HCT116 (cell line): ENCODE measurements around the gene RHEBL1. TPM values are rescaled to one million over a fixed set of nuclear protein-coding genes. Genes with fewer than 3 reads are reported as not detected.

Experiments
- ATAC-seq: fragments of 200-7000 bp; cut with Tn5 transposase; 2 replicates; pipeline ENCODE4 v1.9.1; 2020; ENCODE audit warnings: mild to moderate bottlenecking, moderate library complexity
- BruUV-seq: library from RNA; stranded (reverse); fragments of 400-500 nt; replicated peaks from 2 replicates; lab custom pipeline; 2021; lab: Mats Ljungman, UMichigan
- CTCF ChIA-PET: fragments of 300-600 bp; sonication (Branson Sonifier 250); formaldehyde crosslinking; loops from one replicate; lab custom pipeline; 2021; ENCODE audit warnings: antibody characterized with exemption; lab: Charles Lee
- POLR2A ChIA-PET: fragments of 300-600, 350-600 bp; sonication (Branson Sonifier 250); formaldehyde crosslinking; loops from one replicate; lab custom pipeline; 2021; ENCODE audit warnings: antibody characterized with exemption; lab: Charles Lee
- RAD21 ChIA-PET, 2 experiments: fragments of 300-600 bp; sonication (Branson Sonifier 250); formaldehyde crosslinking; loops; one replicate each; lab custom pipeline; 2023; ENCODE audit warnings: low total read pairs in 2 of 2; ENCODE audit not compliant: uncharacterized antibody in 2 of 2, unreplicated experiment in 2 of 2, low non-redundant PET in 1 of 2; lab: Charles Lee
- DNase-seq: peaks from one replicate; pipeline ENCODE4 v3.0.0-alpha.2; 2010; ENCODE audit warnings: low read depth, low spot score
- H2AFZ ChIP-seq: fragments of 200-600 bp; shearing (Covaris generic), sonication (generic); 2 replicates; pipeline ENCODE4 v1.6.1; 2017; ENCODE audit warnings: low read depth, mixed run types, mixed read lengths, antibody characterized with exemption, low read length; ENCODE audit not compliant: poor library complexity, severe bottlenecking
- H3K27ac ChIP-seq: 2 replicates; pipeline ENCODE4 v1.5.1; 2012; ENCODE audit warnings: low read depth, low read length
- H3K27me3 ChIP-seq: fragments of 200-600 bp; sonication (generic); 2 replicates; pipeline ENCODE4 v1.6.1; 2016; ENCODE audit warnings: mixed run types, low read length, mixed read lengths; ENCODE audit not compliant: insufficient read depth
- H3K36me3 ChIP-seq, 2 experiments: fragments of 200-500 bp in 1 of 2; fragments of 200-600 bp in 1 of 2; sonication (Bioruptor generic) in 1 of 2; sonication (generic) in 1 of 2; 2 replicates each; pipeline versions ENCODE4 v1.5.1 to v1.6.1; 2014 to 2016; ENCODE audit warnings: low read length in 2 of 2, inconsistent platforms in 1 of 2, mixed read lengths in 1 of 2, mixed run types in 1 of 2; ENCODE audit not compliant: insufficient read depth in 2 of 2, control insufficient read depth in 1 of 2
- H3K4me1 ChIP-seq, 2 experiments: fragments of 200-600 bp in 1 of 2; sonication (generic) in 1 of 2; 2 replicates each; pipeline versions ENCODE4 v1.5.1 to v1.6.1; 2012 to 2017; ENCODE audit warnings: low read length in 2 of 2, inconsistent platforms in 1 of 2, mild to moderate bottlenecking in 1 of 2, mixed read lengths in 1 of 2, mixed run types in 1 of 2, moderate library complexity in 1 of 2; ENCODE audit not compliant: insufficient read depth in 2 of 2, control insufficient read depth in 1 of 2
- H3K4me2 ChIP-seq: fragments of 200-600 bp; sonication (generic); 2 replicates; pipeline ENCODE4 v1.6.1; 2017; ENCODE audit warnings: mixed run types, low read length, mixed read lengths
- H3K4me3 ChIP-seq, 2 experiments: fragments of 200-600 bp in 1 of 2; sonication (generic) in 1 of 2; replicated peaks in 1 of 2; 2 replicates each; pipeline ENCODE4 v1.5.1; 2011 to 2016; ENCODE audit warnings: low read length in 2 of 2, control low read depth in 1 of 2, low read depth in 1 of 2, mild to moderate bottlenecking in 1 of 2, mixed read lengths in 1 of 2, mixed run types in 1 of 2
- H3K79me2 ChIP-seq: fragments of 200-600 bp; sonication (generic); 2 replicates; pipeline ENCODE4 v1.6.1; 2017; ENCODE audit warnings: mild to moderate bottlenecking, mixed run types, low read length, moderate library complexity, mixed read lengths; ENCODE audit not compliant: insufficient read depth
- H3K9ac ChIP-seq: fragments of 200-600 bp; sonication (generic); 2 replicates; pipeline ENCODE4 v1.6.1; 2016; ENCODE audit warnings: low read length, mixed read lengths
- H3K9me2 ChIP-seq: fragments of 200-600 bp; sonication (generic), shearing (Covaris generic); 2 replicates; pipeline ENCODE4 v1.6.1; 2017; ENCODE audit warnings: mixed run types, mild to moderate bottlenecking, moderate library complexity; ENCODE audit not compliant: insufficient read depth
- H3K9me3 ChIP-seq, 2 experiments: fragments of 200-500 bp in 1 of 2; fragments of 200-600 bp in 1 of 2; sonication (Bioruptor generic) in 1 of 2; sonication (generic) in 1 of 2; 2 replicates each; pipeline ENCODE4 v1.6.1; 2014 to 2017; ENCODE audit warnings: low read length in 2 of 2, mixed read lengths in 2 of 2, inconsistent platforms in 1 of 2, low read depth in 1 of 2, mild to moderate bottlenecking in 1 of 2, mixed run types in 1 of 2, moderate library complexity in 1 of 2; ENCODE audit not compliant: control insufficient read depth in 1 of 2, insufficient read depth in 1 of 2
- H4K20me1 ChIP-seq: fragments of 200-600 bp; sonication (generic), shearing (Covaris generic); 2 replicates; pipeline ENCODE4 v1.6.1; 2017; ENCODE audit warnings: mixed run types, mild to moderate bottlenecking, moderate library complexity; ENCODE audit not compliant: insufficient read depth
- FOSL1 ChIP-seq: IDR thresholded peaks from 2 replicates; pipeline ENCODE4 v1.6.1; 2012; ENCODE audit warnings: low read depth
- JUND ChIP-seq: IDR thresholded peaks from 2 replicates; pipeline ENCODE4 v1.6.1; 2012
- RAD21 ChIP-seq: IDR thresholded peaks from 2 replicates; pipeline ENCODE4 v1.6.1; 2012; ENCODE audit warnings: low read depth, mild to moderate bottlenecking
- ZFX ChIP-seq: fragments of 450-650 bp; IDR thresholded peaks from 2 replicates; pipeline ENCODE4 v1.6.1; 2017
- ZNF274 ChIP-seq: fragments of 200-500 bp; sonication (Bioruptor generic); IDR thresholded peaks from 2 replicates; pipeline ENCODE4 v1.6.1; 2014; ENCODE audit warnings: mild to moderate bottlenecking, low read depth, low read length, inconsistent platforms
- intact Hi-C: fragments of 100-400 bp; cut with micrococcal nuclease; formaldehyde crosslinking; loops from 2 replicates; pipeline ENCODE4 v1.10.0; 2022
- total RNA-seq: library from RNA; stranded (reverse); gene quantifications from one replicate; pipeline ENCODE4 v1.2.1, GENCODE V29; 2021; ENCODE audit not compliant: unreplicated experiment
- TF ChIP-seq, protein P1 (sequence below), 3 experiments: fragments of 200-600 bp in 1 of 3; sonication (generic) in 1 of 3; IDR thresholded peaks in 2 of 3; conservative IDR thresholded peaks in 1 of 3; 2 replicates each; pipeline ENCODE4 v1.5.1; 2012 to 2017; ENCODE audit warnings: low read depth in 2 of 3, low read length in 2 of 3, antibody characterized with exemption in 1 of 3, borderline replicate concordance in 1 of 3, control low read depth in 1 of 3, mild to moderate bottlenecking in 1 of 3, mixed read lengths in 1 of 3, mixed run types in 1 of 3, moderate library complexity in 1 of 3; ENCODE audit not compliant: insufficient read depth in 1 of 3
- TF ChIP-seq, protein P2 (sequence below): IDR thresholded peaks from 2 replicates; pipeline ENCODE4 v1.6.1; 2012

RHEBL1 gene
- total RNA-seq, 1 experiment from 2014 or later: 2.8 TPM

DNA sequence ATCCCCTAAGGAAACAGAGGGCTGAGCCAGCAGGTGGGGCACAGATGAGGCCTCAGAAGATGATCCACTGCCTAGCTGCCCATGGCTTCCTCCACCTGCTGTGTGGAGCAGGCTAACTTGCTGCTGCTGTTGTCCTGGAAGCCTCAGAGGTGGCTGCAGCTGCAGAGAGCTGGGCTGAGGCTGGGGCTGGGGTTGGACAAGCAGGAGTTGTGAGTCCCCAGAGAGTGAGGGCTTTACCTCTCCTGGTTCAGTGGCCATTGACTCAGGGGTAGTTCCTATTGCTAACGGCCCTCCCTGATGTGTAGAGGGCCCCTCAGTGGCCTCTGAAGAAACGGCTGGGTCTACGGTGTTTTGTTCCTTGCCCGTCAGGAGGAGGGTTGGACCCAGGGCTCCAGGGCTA is 37.5 kb downstream of the RHEBL1 start:
- no peak overlapping the region for H2AFZ ChIP-seq
- H3K27ac ChIP-seq: no peak overlapping the region
- no peak overlapping the region for H3K9ac ChIP-seq
- no peaks in the 10 kb centered on the region for H3K9me2 ChIP-seq
- H3K4me2 ChIP-seq: no peak overlapping the region
- H3K9me3 ChIP-seq: no peaks in the 10 kb centered on the region
- BruUV-seq: no TSS peak
- intact Hi-C loops: no loop called here
- H3K4me1 ChIP-seq: no peaks in the 10 kb centered on the region
- no peaks in the 10 kb centered on the region for H4K20me1 ChIP-seq
- peaks cover 33 to 69% of the 10 kb centered on the region in 2 experiments for H3K36me3 ChIP-seq
- no peak for ATAC-seq
- H3K4me3 ChIP-seq: no peak overlapping the region
- no peaks in the 10 kb centered on the region for H3K27me3 ChIP-seq
- H3K79me2 ChIP-seq: peaks cover 5% of the 10 kb centered on the region; the same call in 1 of the 2 replicates
- no peak for TF ChIP-seq FOSL1
- TF ChIP-seq, protein P1, sequence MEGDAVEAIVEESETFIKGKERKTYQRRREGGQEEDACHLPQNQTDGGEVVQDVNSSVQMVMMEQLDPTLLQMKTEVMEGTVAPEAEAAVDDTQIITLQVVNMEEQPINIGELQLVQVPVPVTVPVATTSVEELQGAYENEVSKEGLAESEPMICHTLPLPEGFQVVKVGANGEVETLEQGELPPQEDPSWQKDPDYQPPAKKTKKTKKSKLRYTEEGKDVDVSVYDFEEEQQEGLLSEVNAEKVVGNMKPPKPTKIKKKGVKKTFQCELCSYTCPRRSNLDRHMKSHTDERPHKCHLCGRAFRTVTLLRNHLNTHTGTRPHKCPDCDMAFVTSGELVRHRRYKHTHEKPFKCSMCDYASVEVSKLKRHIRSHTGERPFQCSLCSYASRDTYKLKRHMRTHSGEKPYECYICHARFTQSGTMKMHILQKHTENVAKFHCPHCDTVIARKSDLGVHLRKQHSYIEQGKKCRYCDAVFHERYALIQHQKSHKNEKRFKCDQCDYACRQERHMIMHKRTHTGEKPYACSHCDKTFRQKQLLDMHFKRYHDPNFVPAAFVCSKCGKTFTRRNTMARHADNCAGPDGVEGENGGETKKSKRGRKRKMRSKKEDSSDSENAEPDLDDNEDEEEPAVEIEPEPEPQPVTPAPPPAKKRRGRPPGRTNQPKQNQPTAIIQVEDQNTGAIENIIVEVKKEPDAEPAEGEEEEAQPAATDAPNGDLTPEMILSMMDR (IDR thresholded peaks at IDR 0.05 in 2 of 3, conservative IDR thresholded peaks at IDR 0.05 in 1 of 3; ENCODE audit: borderline replicate concordance in 1 of 3, insufficient read depth in 1 of 3, low read depth in 2 of 3, low read length in 2 of 3): no peak
- TF ChIP-seq ZNF274: no peak
- no peak for TF ChIP-seq RAD21
- ChIA-PET POLR2A (no interaction called here), CTCF (interaction anchor here (1.1 kb wide), 1 partner anchor 11 kb away, joined by 5 read pairs; no protein-coding TSS in a partner anchor), RAD21 (no interaction called here)
- DNase-seq: no peak

DNA sequence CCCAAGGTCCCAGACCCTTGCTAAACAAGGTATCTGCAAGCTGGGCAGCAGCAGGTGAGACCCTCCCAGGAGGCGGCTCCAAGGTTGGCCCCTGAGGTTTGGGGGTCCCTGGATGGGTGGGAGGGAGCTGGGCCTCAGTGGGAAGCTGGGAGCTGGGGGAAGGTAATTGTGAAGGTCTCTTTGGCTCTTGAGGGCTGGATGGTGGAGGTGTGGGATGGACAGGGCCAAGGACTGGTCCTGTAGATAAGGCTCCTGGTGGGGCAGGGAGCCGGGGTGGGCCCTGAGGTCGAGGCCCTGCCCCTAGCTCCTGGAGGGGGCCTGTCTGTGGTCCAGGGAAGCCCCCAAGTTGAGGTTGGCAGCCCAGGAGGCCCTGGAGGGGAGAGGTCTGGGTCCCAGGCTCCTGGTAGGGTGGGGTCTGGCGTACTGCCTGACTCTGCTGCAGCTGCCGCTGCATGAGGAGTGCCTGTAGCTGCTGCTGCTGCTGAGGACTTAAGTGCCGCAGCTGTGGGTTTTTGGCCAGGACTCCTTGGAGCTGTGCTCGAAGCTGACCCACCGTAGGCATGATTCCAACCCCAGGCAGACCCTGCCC is 38.1 kb downstream of the RHEBL1 start:
- Histone ChIP-seq H3K9ac (no peak overlapping the region), H3K79me2 (peaks cover 5% of the 10 kb centered on the region; the same call in 1 of the 2 replicates), H3K4me3 (no peak overlapping the region), H3K27ac (no peak overlapping the region), H3K27me3 (no peaks in the 10 kb centered on the region), H2AFZ (no peak overlapping the region), H3K4me2 (no peak overlapping the region), H4K20me1 (no peaks in the 10 kb centered on the region), H3K9me3 (no peaks in the 10 kb centered on the region), H3K9me2 (no peaks in the 10 kb centered on the region), H3K36me3 (peaks cover 30 to 64% of the 10 kb centered on the region in 2 experiments), H3K4me1 (no peaks in the 10 kb centered on the region)
- POLR2A ChIA-PET: interaction anchor here (1.2 kb wide), 1 partner anchor 12 kb away, joined by 3 read pairs; no protein-coding TSS in a partner anchor
- CTCF ChIA-PET: interaction anchor here (2.2 kb wide), 1 partner anchor 12 kb away, joined by 6 read pairs; no protein-coding TSS in a partner anchor
- intact Hi-C loops: no loop called here
- TF ChIP-seq ZFX (no peak), JUND (no peak), FOSL1 (no peak)
- TF ChIP-seq, protein P2, sequence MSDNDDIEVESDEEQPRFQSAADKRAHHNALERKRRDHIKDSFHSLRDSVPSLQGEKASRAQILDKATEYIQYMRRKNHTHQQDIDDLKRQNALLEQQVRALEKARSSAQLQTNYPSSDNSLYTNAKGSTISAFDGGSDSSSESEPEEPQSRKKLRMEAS: no peak
- DNase-seq (no peak), ATAC-seq (peak; percentile 10; the same call in 1 of the 2 replicates)
- RAD21 ChIA-PET: no interaction called here
- BruUV-seq: no TSS peak
